Myocyte (in vitro differentiated cells): ENCODE data around the gene OR8A1. TPM values are rescaled to one million over a fixed set of nuclear protein-coding genes. Genes with fewer than 3 reads are reported as not detected.
A peak's percentile ranks its signal among the peaks of the same experiment; 100 is the strongest.

Experiments
- DNase-seq: peaks from one replicate; pipeline ENCODE4 v3.0.0-alpha.2; 2012; ENCODE audit warnings: low read depth
- polyA plus RNA-seq: library from polyadenylated mRNA; unstranded; fragments of >200 nt; gene quantifications from one replicate; pipeline ENCODE4 v1.2.1, GENCODE V29; 2012; ENCODE audit warnings: missing spikeins
- total RNA-seq: library from RNA; depleted of rRNA; stranded (reverse); fragments of >200 nt; gene quantifications from 2 replicates; pipeline ENCODE4 v1.2.3, GENCODE V29; 2014

The OR8A1 gene
- not detected in 2 replicates for total RNA-seq
- not detected for polyA plus RNA-seq

- DNase-seq, result no peak
Observed at GRCh38 chr11:124569697-124570096, at the start of gene OR8A1. OR8A1 (plus strand) TSS chr11:124569997; CDS start chr11:124570120, 123 bp downstream.

GRCh38 chr11:124520550-124520854 is 49.3 kb upstream of the OR8A1 start:
- no peak for DNase-seq

- DNase-seq, result no peak
Observed at GRCh38 chr11:124533626-124534025, 36.2 kb upstream of the OR8A1 start.

DNA sequence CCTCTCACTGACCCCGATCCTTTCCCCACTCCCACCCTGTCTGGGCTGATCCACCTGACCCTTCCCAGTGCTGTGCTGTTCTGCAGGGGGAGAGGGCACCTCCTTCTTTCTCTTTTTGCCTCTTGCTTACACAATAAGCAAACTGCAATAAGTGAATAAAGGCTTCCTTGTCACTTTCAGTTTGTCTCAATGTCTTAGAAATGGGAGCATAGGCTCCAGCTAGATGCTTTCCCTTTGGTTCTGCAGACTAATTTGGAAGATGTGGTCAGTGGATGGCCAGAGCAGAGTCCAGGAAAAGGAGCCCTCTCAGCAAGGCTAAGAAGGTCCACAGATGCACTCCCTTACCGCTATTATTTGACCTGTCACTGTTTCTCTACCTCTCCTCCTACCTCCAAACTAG is 35.7 kb upstream of the OR8A1 start:
- no peak for DNase-seq

- no peak for DNase-seq
Observed at GRCh38 chr11:124535552-124536232, 34.1 kb upstream of the OR8A1 start.

GRCh38 chr11:124536520-124536919 is 33.3 kb upstream of the OR8A1 start:
- DNase-seq, result peak; percentile 10

- peak; percentile 54 for DNase-seq
Observed at GRCh38 chr11:124538019-124538418, 31.8 kb upstream of the OR8A1 start.

DNA sequence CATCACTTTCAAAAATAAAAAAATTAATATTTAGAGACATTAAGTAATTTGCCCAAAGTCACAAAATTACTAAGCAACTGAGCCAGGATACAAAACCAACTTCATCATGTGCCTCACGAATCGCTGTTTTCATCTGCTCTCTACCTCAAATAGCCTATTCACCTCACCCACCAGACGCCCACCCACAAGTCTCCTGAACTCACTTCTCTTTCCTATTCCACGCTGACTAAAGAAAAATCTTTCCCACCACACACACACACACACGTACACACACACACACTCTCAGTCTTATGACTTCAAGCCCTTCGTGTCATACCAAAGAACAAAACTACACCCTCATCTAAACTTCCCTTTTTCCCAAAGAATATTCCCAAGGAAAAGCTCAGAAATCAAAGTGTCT is 28.6 kb upstream of the OR8A1 start:
- DNase-seq, result no peak

GRCh38 chr11:124543145-124543544 is 26.7 kb upstream of the OR8A1 start:
- no peak for DNase-seq

- DNase-seq, result no peak
Observed at GRCh38 chr11:124543554-124543953, 26.2 kb upstream of the OR8A1 start, which contains the start of gene OR8B12. OR8B12 (minus strand) TSS chr11:124543654; CDS start chr11:124543654, 0 bp downstream.

DNA sequence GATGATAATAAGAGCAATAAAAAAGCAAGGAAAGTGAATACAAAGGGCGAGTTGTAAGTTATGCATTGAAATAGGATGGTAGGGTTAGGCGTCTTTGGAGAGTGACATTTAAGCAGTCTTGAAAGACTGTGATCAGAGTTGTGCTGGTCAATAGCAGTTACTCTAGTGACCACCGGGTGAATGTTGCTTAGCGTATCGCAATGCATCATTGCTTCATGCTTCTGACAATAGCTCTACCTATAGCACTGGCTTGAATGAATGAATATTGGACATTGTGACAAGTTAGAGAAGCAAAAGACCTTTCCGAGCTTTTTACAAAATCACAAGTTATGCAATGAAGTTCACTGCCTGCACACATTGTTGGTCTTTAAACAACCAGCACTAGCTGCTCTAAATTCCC is 18.6 kb upstream of the OR8A1 start:
- no peak for DNase-seq

- no peak for DNase-seq
Observed at GRCh38 chr11:124551987-124552386, 17.8 kb upstream of the OR8A1 start.

- DNase-seq, result no peak
Observed at GRCh38 chr11:124556828-124557227, 13.0 kb upstream of the OR8A1 start.

DNA sequence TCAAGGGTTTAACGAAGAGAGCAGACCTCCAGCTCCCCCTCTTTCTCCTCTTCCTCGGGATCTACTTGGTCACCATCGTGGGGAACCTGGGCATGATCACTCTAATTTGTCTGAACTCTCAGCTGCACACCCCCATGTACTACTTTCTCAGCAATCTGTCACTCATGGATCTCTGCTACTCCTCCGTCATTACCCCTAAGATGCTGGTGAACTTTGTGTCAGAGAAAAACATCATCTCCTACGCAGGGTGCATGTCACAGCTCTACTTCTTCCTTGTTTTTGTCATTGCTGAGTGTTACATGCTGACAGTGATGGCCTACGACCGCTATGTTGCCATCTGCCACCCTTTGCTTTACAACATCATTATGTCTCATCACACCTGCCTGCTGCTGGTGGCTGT is 363 bp downstream of the OR8A1 start:
- no peak for DNase-seq

GRCh38 chr11:124577716-124578427 is 8.1 kb downstream of the OR8A1 start:
- peak; percentile 30 for DNase-seq

DNA sequence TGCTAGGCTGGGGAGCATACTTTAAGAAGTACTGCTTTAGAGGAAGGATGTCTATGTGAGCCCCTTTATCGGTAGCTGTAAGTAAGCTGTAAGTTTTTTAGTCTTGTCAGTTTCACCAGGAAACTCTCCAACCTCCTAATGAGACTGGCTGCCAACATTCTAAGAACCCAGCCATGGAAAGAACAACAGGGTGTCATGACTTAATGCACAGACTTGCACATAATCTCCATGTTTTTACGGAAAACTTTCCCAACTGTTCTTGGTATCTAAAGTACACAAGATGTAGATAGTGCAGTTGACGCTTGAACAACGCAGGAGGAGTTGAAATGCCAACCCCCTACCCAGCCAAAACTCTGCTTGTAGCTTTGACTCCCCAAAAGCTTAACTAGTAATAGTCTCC is 9.0 kb downstream of the OR8A1 start:
- no peak for DNase-seq

- DNase-seq, result peak; percentile 7
Observed at GRCh38 chr11:124581817-124582216, 12.0 kb downstream of the OR8A1 start.

GRCh38 chr11:124582565-124582964 is 12.8 kb downstream of the OR8A1 start:
- no peak for DNase-seq

- no peak for DNase-seq
Observed at GRCh38 chr11:124583781-124584180, 14.0 kb downstream of the OR8A1 start.

- DNase-seq, result no peak
Observed at GRCh38 chr11:124584681-124585372, 15.0 kb downstream of the OR8A1 start.

DNA sequence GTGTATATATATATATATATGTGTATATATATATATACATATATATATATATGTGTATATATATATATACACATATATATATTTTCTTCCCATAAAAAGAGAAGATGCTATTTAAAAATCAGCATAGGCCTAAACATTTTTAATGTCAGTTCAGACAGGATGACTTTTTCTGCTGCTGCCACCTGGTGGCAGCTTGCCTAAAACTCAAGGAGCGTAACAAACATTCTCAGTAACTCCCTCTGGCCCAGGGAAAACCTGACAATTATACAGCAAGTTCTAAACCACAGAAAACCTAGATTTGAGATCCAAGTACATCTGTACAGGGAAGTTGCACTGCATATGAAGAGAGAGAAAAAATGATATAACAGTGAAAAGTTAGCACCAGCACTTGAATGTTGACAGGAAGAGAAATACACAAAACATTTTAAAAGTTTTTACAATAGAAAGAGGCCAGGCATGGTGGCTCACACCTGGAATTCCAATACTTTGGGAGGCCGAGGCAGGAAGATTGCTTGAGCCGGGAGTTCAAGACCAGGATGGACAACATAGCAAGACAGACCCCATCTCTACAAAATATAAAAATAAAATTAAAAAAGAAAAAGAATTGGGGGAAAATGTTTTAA is 16.6 kb downstream of the OR8A1 start:
- DNase-seq, result peak; percentile 80

- no peak for DNase-seq
Observed at GRCh38 chr11:124591430-124591829, 21.6 kb downstream of the OR8A1 start.
